ENCODE data around the gene CDH4.
"Not testable (repeated sequence)": the region's sequence is repeated elsewhere in the genome, so short reads cannot be mapped to it uniquely, and the experiment has no call there.

- not testable (repeated sequence) for TF ChIP-seq EP300, POLR2AphosphoS5, CTCF, POLR2A (IDR thresholded peaks at IDR 0.05)
These were observed 692.9 kb downstream of the CDH4 start for GRCh38 chr20:61944967-61945366.

All from upper lobe of left lung (tissue), 4 donors.